Hepatocyte (in vitro differentiated cells): ENCODE results near the gene PTPRZ1.

Experiments
- CTCF ChIP-seq: fragments of 200-600 bp; sonication (generic); IDR thresholded peaks from 2 replicates; pipeline ENCODE4 v1.5.1; 2016; ENCODE audit warnings: antibody characterized with exemption, mild to moderate bottlenecking; ENCODE audit not compliant: poor library complexity
- EZH2 ChIP-seq: fragments of 200-600 bp; sonication (generic); IDR thresholded peaks from 2 replicates; pipeline ENCODE4 v1.6.1; 2016; ENCODE audit warnings: antibody characterized with exemption, mild to moderate bottlenecking, borderline replicate concordance
- EZH2phosphoT487 ChIP-seq: fragments of 200-600 bp; sonication (generic); IDR thresholded peaks from one replicate; pipeline ENCODE4 v1.6.1; 2018; ENCODE audit warnings: antibody characterized with exemption, mild to moderate bottlenecking, low read depth, moderate library complexity; ENCODE audit not compliant: unreplicated experiment, severe bottlenecking

DNA sequence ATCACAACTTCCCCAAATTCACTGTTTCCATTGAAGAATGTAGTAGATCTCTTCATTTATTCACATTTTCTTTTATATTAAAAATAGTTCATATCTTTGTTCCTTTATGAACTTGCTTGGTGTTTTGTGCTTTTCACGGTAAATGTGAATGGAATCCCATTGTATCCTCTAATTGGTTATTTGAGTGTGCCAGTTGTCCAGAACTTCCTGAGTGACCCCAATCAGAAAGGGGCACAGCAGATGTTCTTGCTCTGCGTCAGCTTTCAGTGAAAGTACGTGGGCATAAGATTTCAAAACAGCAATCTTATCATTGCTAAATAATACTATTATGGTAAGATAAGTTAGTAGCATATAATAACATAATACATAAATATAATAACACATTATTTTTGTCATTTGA lies 47.0 kb downstream of the PTPRZ1 start:
- TF ChIP-seq CTCF (no peak), EZH2 (no peak), EZH2phosphoT487 (no peak)
